Measurements from ENCODE around the gene KRR1. TPM values are rescaled to one million over a fixed set of nuclear protein-coding genes. Genes with fewer than 3 reads are reported as not detected.
"Not testable (repeated sequence)": the region's sequence is repeated elsewhere in the genome, so short reads cannot be mapped to it uniquely, and the experiment has no call there.

Gene KRR1
- total and polyA plus RNA-seq, 5 donors = 7.3 to 38.2 (median 31.9) TPM

GRCh38 chr12:75491169-75491568, 20.2 kb downstream of the KRR1 start:
- WGBS = 87% methylated on average over 2 of the region's 2 CpGs
- intact Hi-C loops (cut with DNase I) = no loop called here
- ATAC-seq (no peak), DNase-seq (no peak)
- Histone ChIP-seq H3K4me1 (ENCODE audit: control insufficient read depth, insufficient read depth, low read length) (no peaks in the 10 kb centered on the region), H3K27me3 (ENCODE audit: control insufficient read depth, insufficient read depth) (no peaks in the 10 kb centered on the region), H3K4me3 (ENCODE audit: low read length) (no peak overlapping the region), H3K27ac (ENCODE audit: low read length) (no peak overlapping the region), H3K9me3 (ENCODE audit: control insufficient read depth, low read length) (no peaks in the 10 kb centered on the region)

GRCh38 chr12:75489613-75490210, 21.7 kb downstream of the KRR1 start:
- ATAC-seq (no peak), DNase-seq (no peak)
- no peaks in the 10 kb centered on the region for H3K4me1 ChIP-seq (ENCODE audit: control insufficient read depth, insufficient read depth, low read length)
- H3K4me3 ChIP-seq (ENCODE audit: low read length) = no peak overlapping the region
- H3K27me3 ChIP-seq (ENCODE audit: control insufficient read depth, insufficient read depth) = no peaks in the 10 kb centered on the region
- intact Hi-C loops (cut with DNase I) = loop anchor here in 2 of 4 donors (10.0 kb wide), 2 partner anchors 95 to 105 kb away; partner anchors contain the start of gene GLIPR1L2 (in 1 of the 2)
- H3K27ac ChIP-seq (ENCODE audit: low read length) = no peak overlapping the region
- H3K9me3 ChIP-seq (ENCODE audit: control insufficient read depth, low read length) = no peaks in the 10 kb centered on the region
- WGBS = 57% methylated on average over 7 of the region's 7 CpGs

GRCh38 chr12:75489187-75489586, 22.2 kb downstream of the KRR1 start:
- no peak overlapping the region for H3K4me3 ChIP-seq (ENCODE audit: low read length)
- DNase-seq (no peak), ATAC-seq (no peak)
- H3K9me3 ChIP-seq (ENCODE audit: control insufficient read depth, low read length) = no peaks in the 10 kb centered on the region
- H3K27me3 ChIP-seq (ENCODE audit: control insufficient read depth, insufficient read depth) = no peaks in the 10 kb centered on the region
- no peak overlapping the region for H3K27ac ChIP-seq (ENCODE audit: low read length)
- 96% methylated on average over 2 of the region's 2 CpGs for WGBS
- H3K4me1 ChIP-seq (ENCODE audit: control insufficient read depth, insufficient read depth, low read length) = no peaks in the 10 kb centered on the region
- intact Hi-C loops (cut with DNase I) = loop anchor here in 2 of 4 donors (10.0 kb wide), 2 partner anchors 94 to 104 kb away; partner anchors contain the start of gene GLIPR1L2 (in 1 of the 2)

- no peaks in the 10 kb centered on the region for H3K27me3 ChIP-seq (ENCODE audit: control insufficient read depth, insufficient read depth)
- intact Hi-C loops (cut with DNase I) = loop anchor here in 2 of 4 donors (10.0 kb wide), 2 partner anchors 94 to 104 kb away; partner anchors contain the start of gene GLIPR1L2 (in 1 of the 2)
- no peak overlapping the region for H3K4me3 ChIP-seq (ENCODE audit: low read length)
- ATAC-seq = peak; percentile 64 to 71
- no peak overlapping the region for H3K27ac ChIP-seq (ENCODE audit: low read length)
- no peaks in the 10 kb centered on the region for H3K4me1 ChIP-seq (ENCODE audit: control insufficient read depth, insufficient read depth, low read length)
- H3K9me3 ChIP-seq (ENCODE audit: control insufficient read depth, low read length) = no peaks in the 10 kb centered on the region
- DNase-seq = peak; percentile 14 to 57 (median 47)
Measured at GRCh38 chr12:75488553-75488952, 22.9 kb downstream of the KRR1 start.

- no peak overlapping the region for H3K4me3 ChIP-seq (ENCODE audit: low read length)
- no peaks in the 10 kb centered on the region for H3K27me3 ChIP-seq (ENCODE audit: control insufficient read depth, insufficient read depth)
- 94% methylated on average over 4 of the region's 4 CpGs for WGBS
- H3K27ac ChIP-seq (ENCODE audit: low read length) = no peak overlapping the region
- intact Hi-C loops (cut with DNase I) = loop anchor here in 2 of 4 donors (10.0 kb wide), 2 partner anchors 93 to 103 kb away; partner anchors contain the start of gene GLIPR1L2 (in 1 of the 2)
- H3K4me1 ChIP-seq (ENCODE audit: control insufficient read depth, insufficient read depth, low read length) = no peaks in the 10 kb centered on the region
- DNase-seq = no peak
- ATAC-seq = no peak
- no peaks in the 10 kb centered on the region for H3K9me3 ChIP-seq (ENCODE audit: control insufficient read depth, low read length)
Measured at GRCh38 chr12:75487308-75487707, 24.1 kb downstream of the KRR1 start.

GRCh38 chr12:75484450-75484849, 27.0 kb downstream of the KRR1 start:
- H3K27ac ChIP-seq (ENCODE audit: low read length); H3K4me1 ChIP-seq (ENCODE audit: control insufficient read depth, insufficient read depth, low read length); H3K27me3 ChIP-seq (ENCODE audit: control insufficient read depth, insufficient read depth); DNase-seq; ATAC-seq; H3K4me3 ChIP-seq (ENCODE audit: low read length); H3K9me3 ChIP-seq (ENCODE audit: control insufficient read depth, low read length): not testable (repeated sequence)
- WGBS = 91% methylated on average over 2 of the region's 2 CpGs
- intact Hi-C loops (cut with DNase I) = loop anchor here in 2 of 4 donors (10.0 kb wide), 2 partner anchors 90 to 100 kb away; partner anchors contain the start of gene GLIPR1L2 (in 1 of the 2)

- intact Hi-C loops (cut with DNase I) = loop anchor here in 2 of 4 donors (10.0 kb wide), 2 partner anchors 89 to 99 kb away; partner anchors contain the start of gene GLIPR1L2 (in 1 of the 2)
Measured at GRCh38 chr12:75483431-75483830, 28.0 kb downstream of the KRR1 start.

GRCh38 chr12:75482646-75483045, 28.8 kb downstream of the KRR1 start:
- peak overlapping the region; percentile 24 for H3K4me3 ChIP-seq (ENCODE audit: low read length)
- WGBS = 31% methylated on average over 4 of the region's 4 CpGs
- DNase-seq = no peak
- ATAC-seq = no peak
- no peak overlapping the region for H3K27ac ChIP-seq (ENCODE audit: low read length)
- H3K4me1 ChIP-seq (ENCODE audit: control insufficient read depth, insufficient read depth, low read length) = peaks cover 2% of the 10 kb centered on the region
- H3K27me3 ChIP-seq (ENCODE audit: control insufficient read depth, insufficient read depth) = no peaks in the 10 kb centered on the region
- intact Hi-C loops (cut with DNase I) = loop anchor here in 2 of 4 donors (10.0 kb wide), 2 partner anchors 88 to 98 kb away; partner anchors contain the start of gene GLIPR1L2 (in 1 of the 2)
- no peaks in the 10 kb centered on the region for H3K9me3 ChIP-seq (ENCODE audit: control insufficient read depth, low read length)

More at GRCh38 chr12:75483431-75483830, 28.0 kb downstream of the KRR1 start:
- Histone ChIP-seq H3K4me1 (ENCODE audit: control insufficient read depth, insufficient read depth, low read length) (peaks cover 2% of the 10 kb centered on the region), H3K27me3 (ENCODE audit: control insufficient read depth, insufficient read depth) (no peaks in the 10 kb centered on the region), H3K4me3 (ENCODE audit: low read length) (no peak overlapping the region), H3K9me3 (ENCODE audit: control insufficient read depth, low read length) (no peaks in the 10 kb centered on the region), H3K27ac (ENCODE audit: low read length) (no peak overlapping the region)
- DNase-seq = no peak
- 40% methylated on average over 2 of the region's 2 CpGs for WGBS
- peak in 1 of 2 donors; percentile 7 for ATAC-seq

- H3K4me1 ChIP-seq (ENCODE audit: control insufficient read depth, insufficient read depth, low read length) = peaks cover 2% of the 10 kb centered on the region
- ATAC-seq = no peak
- intact Hi-C loops (cut with DNase I) = loop anchor here in 2 of 4 donors (10.0 kb wide), 2 partner anchors 87 to 97 kb away; partner anchors contain the start of gene GLIPR1L2 (in 1 of the 2)
Measured at GRCh38 chr12:75481774-75482173, 29.6 kb downstream of the KRR1 start.

GRCh38 chr12:75481013-75481705, 30.2 kb downstream of the KRR1 start:
- no peak for ATAC-seq
- H3K27ac ChIP-seq (ENCODE audit: low read length) = no peak overlapping the region
- intact Hi-C loops (cut with DNase I) = loop anchor here in 2 of 4 donors (10.0 kb wide), 2 partner anchors 86 to 96 kb away; partner anchors contain the start of gene GLIPR1L2 (in 1 of the 2)
- WGBS = 41% methylated on average over 5 of the region's 5 CpGs
- no peaks in the 10 kb centered on the region for H3K9me3 ChIP-seq (ENCODE audit: control insufficient read depth, low read length)
- DNase-seq = no peak
- peaks cover 2% of the 10 kb centered on the region for H3K4me1 ChIP-seq (ENCODE audit: control insufficient read depth, insufficient read depth, low read length)
- H3K4me3 ChIP-seq (ENCODE audit: low read length) = peak overlapping the region; percentile 60
- no peaks in the 10 kb centered on the region for H3K27me3 ChIP-seq (ENCODE audit: control insufficient read depth, insufficient read depth)

More at GRCh38 chr12:75481774-75482173, 29.6 kb downstream of the KRR1 start:
- Histone ChIP-seq H3K9me3 (ENCODE audit: control insufficient read depth, low read length) (no peaks in the 10 kb centered on the region), H3K4me3 (ENCODE audit: low read length) (peak overlapping the region; percentile 60), H3K27ac (ENCODE audit: low read length) (no peak overlapping the region), H3K27me3 (ENCODE audit: control insufficient read depth, insufficient read depth) (no peaks in the 10 kb centered on the region)
- DNase-seq = no peak
- WGBS = 68% methylated on average over 4 of the region's 4 CpGs
